HG03103 (cell line): Measurements from ENCODE around the gene UBN1.
"Not testable (repeated sequence)": the region's sequence is repeated elsewhere in the genome, so short reads cannot be mapped to it uniquely, and the experiment has no call there.

Experiments
- ATAC-seq: cut with Tn5 transposase; IDR thresholded peaks from one replicate; pipeline ENCODE4 v1.9.1; 2021; ENCODE audit warnings: low read depth; ENCODE audit not compliant: unreplicated experiment

UBN1 gene

DNA sequence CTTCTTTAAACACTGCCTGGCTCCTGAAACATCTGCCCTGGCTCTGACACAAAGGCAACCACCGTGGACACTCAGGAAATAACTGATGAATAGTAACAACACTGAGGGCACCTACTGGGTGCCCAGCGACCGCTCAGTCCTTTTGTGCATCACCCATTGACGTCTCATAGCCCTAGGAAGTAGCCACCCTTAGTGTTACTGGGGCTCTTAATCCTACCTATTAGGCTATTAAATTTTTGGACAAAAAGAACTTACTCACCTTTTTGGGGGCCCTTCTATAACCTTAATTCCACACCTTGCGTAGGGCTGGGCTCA, 78.0 kb downstream of the UBN1 start:
- no peak for ATAC-seq

- ATAC-seq = no peak
These were observed 78.5 kb downstream of the UBN1 start for GRCh38 chr16:4925791-4926190.

DNA sequence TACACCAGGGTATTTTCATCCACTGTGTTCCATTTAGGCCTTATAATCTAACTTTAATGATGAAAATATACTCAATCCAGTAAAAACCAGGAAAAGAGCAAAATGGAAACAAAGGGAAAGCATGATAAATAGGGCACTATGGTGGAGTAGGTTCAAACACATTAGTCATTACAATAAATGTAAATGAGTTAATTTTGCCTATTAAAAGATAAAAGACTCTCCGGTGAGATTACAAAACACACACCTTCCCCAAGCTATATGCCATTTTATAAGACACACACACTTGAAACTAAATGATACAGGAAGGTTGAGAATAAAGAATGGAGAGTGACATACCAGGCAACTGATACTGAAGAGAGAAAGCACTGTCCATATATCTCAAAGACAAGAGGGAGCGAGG, 79.6 kb downstream of the UBN1 start:
- ATAC-seq = no peak

DNA sequence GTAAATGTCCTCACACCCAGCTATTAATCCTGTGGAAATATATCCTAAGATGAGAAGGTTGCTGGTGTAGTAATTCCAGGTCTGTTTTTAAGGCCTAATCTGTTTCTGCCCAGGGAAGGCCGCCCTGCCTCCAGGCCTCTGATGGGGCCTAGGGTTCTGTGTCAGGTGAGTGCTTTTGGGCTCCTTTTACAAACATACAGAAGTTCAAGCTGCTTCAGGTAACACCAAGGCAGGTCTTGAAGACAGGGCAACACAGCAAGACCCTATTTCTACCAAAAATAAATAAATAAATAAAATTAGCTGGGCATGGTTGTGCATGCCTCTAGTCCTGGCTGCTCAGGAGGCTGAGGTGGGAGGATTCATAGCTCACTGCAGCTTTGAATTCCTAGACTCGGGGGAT, 80.4 kb downstream of the UBN1 start:
- no peak for ATAC-seq

DNA sequence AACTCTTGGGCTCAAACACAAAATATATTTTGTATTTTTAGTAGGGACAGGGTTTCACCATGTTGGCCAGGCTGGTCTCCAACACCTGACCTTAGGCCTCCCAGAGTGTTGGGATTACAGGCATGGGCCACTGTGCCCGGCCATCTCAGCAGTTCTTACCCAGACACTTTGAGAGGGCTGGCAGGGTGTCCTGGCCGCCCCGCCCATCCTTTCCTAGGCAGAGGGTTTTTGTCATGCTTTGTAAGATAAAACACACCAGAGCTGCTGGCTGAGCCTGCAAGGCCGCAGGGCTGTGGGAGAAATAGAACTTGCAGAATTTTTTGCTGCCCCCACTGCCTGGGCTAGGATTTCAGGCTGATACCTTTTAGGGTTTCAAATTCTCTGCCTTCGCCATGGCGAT, 80.9 kb downstream of the UBN1 start:
- no peak for ATAC-seq

GRCh38 chr16:4929619-4930018, 82.3 kb downstream of the UBN1 start:
- ATAC-seq = not testable (repeated sequence)

GRCh38 chr16:4931381-4931780, 84.1 kb downstream of the UBN1 start:
- no peak for ATAC-seq
